H9 (cell line): ENCODE results near the gene BOD1. TPM values are rescaled to one million over a fixed set of nuclear protein-coding genes. Genes with fewer than 3 reads are reported as not detected.

Source experiments
- DNase-seq: peaks from one replicate; pipeline ENCODE4 v3.0.0-alpha.2; 2017
- H2AFZ ChIP-seq: one replicate; pipeline ENCODE4 v1.6.1; 2013; ENCODE audit warnings: mild to moderate bottlenecking, low read length, control low read depth, moderate library complexity
- H2AK5ac ChIP-seq: 2 replicates; pipeline ENCODE4 v1.6.1; 2013; ENCODE audit warnings: low read length, control low read depth, mixed read lengths; ENCODE audit not compliant: insufficient read length
- H2BK120ac ChIP-seq: one replicate; pipeline ENCODE4 v1.6.1; 2013; ENCODE audit warnings: low read depth, mild to moderate bottlenecking, low read length, control low read depth, inconsistent platforms; ENCODE audit not compliant: poor library complexity, severe bottlenecking
- H2BK12ac ChIP-seq: 2 replicates; pipeline ENCODE4 v1.6.1; 2013; ENCODE audit warnings: low read length, control low read depth, mixed read lengths, low read depth; ENCODE audit not compliant: insufficient read length
- H2BK15ac ChIP-seq: 2 replicates; pipeline ENCODE4 v1.6.1; 2013; ENCODE audit warnings: low read depth, low read length, control low read depth
- H2BK20ac ChIP-seq: one replicate; pipeline ENCODE4 v1.6.1; 2013; ENCODE audit warnings: low read depth, mild to moderate bottlenecking, low read length, control low read depth, inconsistent platforms; ENCODE audit not compliant: poor library complexity, severe bottlenecking
- H2BK5ac ChIP-seq: 2 replicates; pipeline ENCODE4 v1.6.1; 2013; ENCODE audit warnings: low read length, control low read depth, mixed read lengths; ENCODE audit not compliant: insufficient read length
- H3K14ac ChIP-seq: 2 replicates; pipeline ENCODE4 v1.6.1; 2013; ENCODE audit warnings: low read length, control low read depth; ENCODE audit not compliant: insufficient read depth
- H3K18ac ChIP-seq: 2 replicates; pipeline ENCODE4 v1.6.1; 2013; ENCODE audit warnings: low read depth, mild to moderate bottlenecking, mixed read lengths, low read length, control low read depth; ENCODE audit not compliant: insufficient read length
- H3K23ac ChIP-seq: 2 replicates; pipeline ENCODE4 v1.6.1; 2013; ENCODE audit warnings: low read length, control low read depth, mixed read lengths, low read depth; ENCODE audit not compliant: insufficient read length
- H3K23me2 ChIP-seq: 2 replicates; pipeline ENCODE4 v1.6.1; 2013; ENCODE audit warnings: low read depth, mild to moderate bottlenecking, mixed read lengths, low read length, control low read depth; ENCODE audit not compliant: insufficient read length, poor library complexity, severe bottlenecking
- H3K27ac ChIP-seq: 2 replicates; pipeline ENCODE4 v1.5.1; 2013; ENCODE audit warnings: low read length, control low read depth, mixed read lengths, low read depth; ENCODE audit not compliant: insufficient read length
- H3K27me3 ChIP-seq: 2 replicates; pipeline ENCODE4 v1.6.1; 2013; ENCODE audit warnings: low read length, control low read depth, inconsistent platforms; ENCODE audit not compliant: insufficient read depth
- H3K4ac ChIP-seq: 2 replicates; pipeline ENCODE4 v1.6.1; 2013; ENCODE audit warnings: low read depth, mild to moderate bottlenecking, control low read depth, inconsistent platforms, low read length, moderate library complexity
- H3K4me1 ChIP-seq: 2 replicates; pipeline ENCODE4 v1.6.1; 2013; ENCODE audit warnings: low read length, control low read depth, inconsistent platforms; ENCODE audit not compliant: insufficient read depth
- H3K4me2 ChIP-seq: 2 replicates; pipeline ENCODE4 v1.6.1; 2013; ENCODE audit warnings: low read length, control low read depth, mixed read lengths; ENCODE audit not compliant: insufficient read length, insufficient read depth
- H3K56ac ChIP-seq: 2 replicates; pipeline ENCODE4 v1.6.1; 2013; ENCODE audit warnings: low read depth, mild to moderate bottlenecking, mixed read lengths, low read length, control low read depth; ENCODE audit not compliant: insufficient read length
- H3K79me1 ChIP-seq: 2 replicates; pipeline ENCODE4 v1.6.1; 2013; ENCODE audit warnings: low read depth, mild to moderate bottlenecking, moderate library complexity, low read length, control low read depth, inconsistent platforms; ENCODE audit not compliant: insufficient read depth, poor library complexity, severe bottlenecking
- H3K79me2 ChIP-seq: 2 replicates; pipeline ENCODE4 v1.6.1; 2013; ENCODE audit warnings: low read length, control low read depth, inconsistent platforms; ENCODE audit not compliant: insufficient read depth
- H3K9ac ChIP-seq: 2 replicates; pipeline ENCODE4 v1.6.1; 2013; ENCODE audit warnings: low read length, control low read depth, mixed read lengths; ENCODE audit not compliant: insufficient read length; ENCODE audit errors: extremely low read depth
- H3K9me3 ChIP-seq: one replicate; pipeline ENCODE4 v1.6.1; 2013; ENCODE audit warnings: low read depth, low read length, inconsistent platforms; ENCODE audit not compliant: control insufficient read depth
- H3T11ph ChIP-seq: one replicate; pipeline ENCODE4 v1.6.1; 2013; ENCODE audit warnings: mild to moderate bottlenecking, low read length, control low read depth, inconsistent platforms
- H4K20me1 ChIP-seq: one replicate; pipeline ENCODE4 v1.6.1; 2013; ENCODE audit not compliant: control insufficient read depth, insufficient read length, insufficient read depth
- H4K5ac ChIP-seq: 2 replicates; pipeline ENCODE4 v1.6.1; 2013; ENCODE audit warnings: low read depth, mild to moderate bottlenecking, mixed read lengths, low read length, control low read depth; ENCODE audit not compliant: insufficient read length
- H4K8ac ChIP-seq: replicated peaks from 2 replicates; pipeline ENCODE4 v1.6.1; 2013; ENCODE audit warnings: low read length, control low read depth, mixed read lengths, low read depth; ENCODE audit not compliant: insufficient read length
- H4K91ac ChIP-seq: 2 replicates; pipeline ENCODE4 v1.6.1; 2013; ENCODE audit warnings: low read depth, mild to moderate bottlenecking, moderate library complexity, mixed read lengths, low read length, control low read depth; ENCODE audit not compliant: insufficient read length
- H3K27ac Mint-ChIP-seq, 3 experiments: 2 replicates in 2 of 3; 3 replicates in 1 of 3; pipeline ENCODE4 v1.8.0; 2020 to 2021; ENCODE audit warnings: mixed read lengths in 3 of 3, mild to moderate bottlenecking in 1 of 3, moderate library complexity in 1 of 3
- H3K27me3 Mint-ChIP-seq: 2 replicates; pipeline ENCODE4 v1.8.0; 2021; ENCODE audit warnings: low read depth, mild to moderate bottlenecking, moderate library complexity, mixed read lengths
- H3K36me3 Mint-ChIP-seq, 3 experiments: 2 replicates in 2 of 3; 3 replicates in 1 of 3; pipeline ENCODE4 v1.8.0; 2020 to 2021; ENCODE audit warnings: low read depth in 3 of 3, mixed read lengths in 3 of 3; ENCODE audit not compliant: insufficient read depth in 1 of 3
- H3K4me1 Mint-ChIP-seq, 2 experiments: 2 replicates each; pipeline ENCODE4 v1.8.0; 2020; ENCODE audit warnings: mixed read lengths in 2 of 2
- H3K4me3 Mint-ChIP-seq, 2 experiments: 2 replicates in 1 of 2; 3 replicates in 1 of 2; pipeline ENCODE4 v1.8.0; 2020 to 2021; ENCODE audit warnings: mild to moderate bottlenecking in 2 of 2, mixed read lengths in 2 of 2, moderate library complexity in 1 of 2
- H3K9me3 Mint-ChIP-seq, 2 experiments: 2 replicates in 1 of 2; 3 replicates in 1 of 2; pipeline ENCODE4 v1.8.0; 2020; ENCODE audit warnings: mild to moderate bottlenecking in 2 of 2, mixed read lengths in 2 of 2, moderate library complexity in 1 of 2
- CTCF ChIP-seq: fragments of 200-600 bp; sonication (generic); conservative IDR thresholded peaks from 3 replicates; pipeline ENCODE4 v1.8.0; 2021; ENCODE audit warnings: antibody characterized with exemption, mild to moderate bottlenecking
- WGBS: extraction: QIAGEN DNeasy Blood & Tissue Kit; methylation state at CpG from one replicate; pipeline ENCODE4 v1.1.7; 2013; ENCODE audit warnings: missing lambda C conversion rate, low lambda C conversion rate, mixed read lengths; ENCODE audit not compliant: insufficient read length; ENCODE audit errors: extremely low coverage; 5-methylcytosine and 5-hydroxymethylcytosine counted together
- total RNA-seq: library from RNA; stranded (reverse); gene quantifications from 2 replicates; pipeline ENCODE4 v1.2.1, GENCODE V29; 2021

Gene BOD1
- total RNA-seq, 1 experiment from 2014 or later = 121 TPM

DNA sequence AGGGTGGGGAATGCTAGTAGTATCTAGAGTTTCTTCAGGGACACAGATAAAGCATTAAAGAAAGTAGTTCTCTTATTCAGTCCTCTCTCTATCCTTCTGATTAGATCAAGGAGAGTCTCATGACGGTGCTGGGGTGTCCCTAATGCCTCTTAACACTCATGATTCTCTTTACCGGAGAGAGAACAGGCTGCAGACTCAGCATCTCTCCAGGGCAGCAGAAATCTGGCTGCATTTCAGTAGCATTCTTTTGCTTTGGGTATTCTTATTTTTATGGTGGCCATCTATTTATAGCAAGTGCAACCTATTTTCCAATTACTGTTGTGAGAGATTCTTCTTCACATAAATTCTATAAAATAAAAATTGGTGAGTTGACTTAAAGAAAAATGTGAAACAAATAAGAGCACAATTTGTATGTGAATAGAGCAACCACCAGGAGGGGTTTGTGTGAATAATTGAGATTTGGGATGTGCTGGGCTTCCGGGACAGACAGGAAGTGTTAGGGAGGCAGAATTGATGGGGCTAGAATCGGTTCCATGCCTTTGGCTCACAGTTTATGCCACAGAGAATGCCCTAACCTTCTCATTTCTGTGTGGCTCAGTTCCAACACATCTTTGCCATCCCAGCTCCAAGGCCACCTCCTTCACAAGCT, 23.8 kb upstream of the BOD1 start:
- no CpG with 5 or more reads among the region's 4 CpGs for WGBS
- H2BK12ac ChIP-seq = no peak overlapping the region
- no peak overlapping the region for H2BK120ac ChIP-seq
- H3K56ac ChIP-seq = no peak overlapping the region
- peak; percentile 34; the same call in 1 of the 3 replicates for TF ChIP-seq CTCF
- H4K8ac ChIP-seq = no peak overlapping the region
- H3K79me2 ChIP-seq = no peaks in the 10 kb centered on the region
- H3K4me1 ChIP-seq = peaks cover 7% of the 10 kb centered on the region; the same call in 1 of the 2 replicates
- H2BK15ac ChIP-seq = no peak overlapping the region
- no peak overlapping the region for H3K23ac ChIP-seq
- H4K91ac ChIP-seq = no peak overlapping the region
- no peaks in the 10 kb centered on the region for H3K9me3 ChIP-seq
- no peak overlapping the region for H3K4ac ChIP-seq
- H2AFZ ChIP-seq = no peak overlapping the region
- H2AK5ac ChIP-seq = no peak overlapping the region
- H3K18ac ChIP-seq = no peak overlapping the region
- H3K27ac ChIP-seq = no peak overlapping the region
- no peaks in the 10 kb centered on the region for H3K27me3 ChIP-seq
- no peak overlapping the region for H3K14ac ChIP-seq
- H3K36me3 Mint-ChIP-seq = no peaks in the 10 kb centered on the region; a peak in 1 of 7 replicates
- no peaks in the 10 kb centered on the region for H3K79me1 ChIP-seq
- no peak overlapping the region for H3K4me2 ChIP-seq
- H3K4me1 Mint-ChIP-seq = peaks cover 59% of the 10 kb centered on the region in 2 experiments
- H4K20me1 ChIP-seq = no peaks in the 10 kb centered on the region
- H4K5ac ChIP-seq = no peak overlapping the region
- H3K27me3 Mint-ChIP-seq = peaks cover 4% of the 10 kb centered on the region
- H3K9ac ChIP-seq = no peak overlapping the region
- H2BK5ac ChIP-seq = no peak overlapping the region
- H3T11ph ChIP-seq = no peak overlapping the region
- H3K27ac Mint-ChIP-seq = no peak overlapping the region
- H3K9me3 Mint-ChIP-seq = no peaks in the 10 kb centered on the region
- peak; percentile 19 for DNase-seq
- no peaks in the 10 kb centered on the region for H3K23me2 ChIP-seq
- no peak overlapping the region; a peak in 1 of 5 replicates for H3K4me3 Mint-ChIP-seq
- no peak overlapping the region for H2BK20ac ChIP-seq
